HG03045 (cell line): ENCODE measurements around the gene PCNX3.

ENCODE experiments used
- ATAC-seq: cut with Tn5 transposase; IDR thresholded peaks from one replicate; pipeline ENCODE4 v1.9.1; 2021; ENCODE audit warnings: mild to moderate bottlenecking, moderate library complexity; ENCODE audit not compliant: unreplicated experiment

The PCNX3 gene

GRCh38 chr11:65618763-65619162, 3.2 kb downstream of the PCNX3 start:
- ATAC-seq: no peak

- ATAC-seq: no peak
Observed at GRCh38 chr11:65619281-65619928, 3.8 kb downstream of the PCNX3 start.

GRCh38 chr11:65620666-65621065, 5.1 kb downstream of the PCNX3 start:
- ATAC-seq: no peak

GRCh38 chr11:65621460-65621859, 5.9 kb downstream of the PCNX3 start:
- no peak for ATAC-seq

- ATAC-seq: no peak
Observed at GRCh38 chr11:65622011-65622410, 6.4 kb downstream of the PCNX3 start.

GRCh38 chr11:65623177-65623576, 7.6 kb downstream of the PCNX3 start:
- no peak for ATAC-seq

- ATAC-seq: no peak
Observed at GRCh38 chr11:65623852-65624616, 8.5 kb downstream of the PCNX3 start.

- ATAC-seq: no peak
Observed at GRCh38 chr11:65624931-65625627, 9.5 kb downstream of the PCNX3 start.

- no peak for ATAC-seq
Observed at GRCh38 chr11:65625628-65626342, 10.2 kb downstream of the PCNX3 start.

- no peak for ATAC-seq
Observed at GRCh38 chr11:65627202-65627601, 11.6 kb downstream of the PCNX3 start.

GRCh38 chr11:65629579-65629978, 14.0 kb downstream of the PCNX3 start:
- ATAC-seq: no peak

GRCh38 chr11:65630215-65630614, 14.6 kb downstream of the PCNX3 start:
- ATAC-seq: no peak

GRCh38 chr11:65633390-65634108, 18.0 kb downstream of the PCNX3 start:
- ATAC-seq: no peak

- no peak for ATAC-seq
Observed at GRCh38 chr11:65634109-65634436, 18.5 kb downstream of the PCNX3 start.

- no peak for ATAC-seq
Observed at GRCh38 chr11:65634440-65634839, 18.9 kb downstream of the PCNX3 start.

GRCh38 chr11:65634905-65635731, 19.5 kb downstream of the PCNX3 start:
- no peak for ATAC-seq

- ATAC-seq: no peak
Observed at GRCh38 chr11:65636108-65637031, 20.8 kb downstream of the PCNX3 start.

GRCh38 chr11:65637032-65637557, 21.5 kb downstream of the PCNX3 start:
- no peak for ATAC-seq
